ENCODE measurements around the gene PLSCR2.
"Not testable (repeated sequence)": the region's sequence is repeated elsewhere in the genome, so short reads cannot be mapped to it uniquely, and the experiment has no call there.

PLSCR2 gene

GRCh38 chr3:146469150-146470017 lies at the start of gene PLSCR2:
TSS of gene PLSCR2 (minus strand) at chr3:146469561. CDS start at chr3:146459904, 9,657 bp downstream.
- DNase-seq = peak; percentile 67

GRCh38 chr3:146517684-146518435 lies 48.5 kb upstream of the PLSCR2 start:
- DNase-seq = no peak

- no peak for DNase-seq
Measured at GRCh38 chr3:146513386-146514051, 44.2 kb upstream of the PLSCR2 start.

GRCh38 chr3:146511402-146512134 lies 42.2 kb upstream of the PLSCR2 start:
- no peak for DNase-seq

GRCh38 chr3:146507331-146508120 lies 38.2 kb upstream of the PLSCR2 start:
- no peak for DNase-seq

GRCh38 chr3:146505516-146505915 lies 36.2 kb upstream of the PLSCR2 start:
- DNase-seq = no peak

- DNase-seq = no peak
Measured at GRCh38 chr3:146504498-146505197, 35.3 kb upstream of the PLSCR2 start.

GRCh38 chr3:146503461-146504202 lies 34.3 kb upstream of the PLSCR2 start:
- DNase-seq = no peak

- no peak for DNase-seq
Measured at GRCh38 chr3:146502887-146503460, 33.6 kb upstream of the PLSCR2 start.

GRCh38 chr3:146501752-146502151 lies 32.4 kb upstream of the PLSCR2 start:
- no peak for DNase-seq

- DNase-seq = no peak
Measured at GRCh38 chr3:146499701-146500100, 30.3 kb upstream of the PLSCR2 start.

- DNase-seq = no peak
Measured at GRCh38 chr3:146498002-146498736, 28.8 kb upstream of the PLSCR2 start.

GRCh38 chr3:146497145-146497843 lies 27.9 kb upstream of the PLSCR2 start:
- DNase-seq = not testable (repeated sequence)

- no peak for DNase-seq
Measured at GRCh38 chr3:146496726-146497125, 27.4 kb upstream of the PLSCR2 start.

GRCh38 chr3:146496251-146496650 lies 26.9 kb upstream of the PLSCR2 start:
- DNase-seq = no peak

GRCh38 chr3:146493761-146494160 lies 24.4 kb upstream of the PLSCR2 start:
- no peak for DNase-seq

GRCh38 chr3:146493221-146493620 lies 23.9 kb upstream of the PLSCR2 start:
- no peak for DNase-seq

GRCh38 chr3:146491303-146491702 lies 21.9 kb upstream of the PLSCR2 start:
- DNase-seq = no peak

GRCh38 chr3:146485297-146485696 lies 15.9 kb upstream of the PLSCR2 start:
- DNase-seq = no peak
